Measurements from ENCODE around the gene PIP5K1B.

DNA sequence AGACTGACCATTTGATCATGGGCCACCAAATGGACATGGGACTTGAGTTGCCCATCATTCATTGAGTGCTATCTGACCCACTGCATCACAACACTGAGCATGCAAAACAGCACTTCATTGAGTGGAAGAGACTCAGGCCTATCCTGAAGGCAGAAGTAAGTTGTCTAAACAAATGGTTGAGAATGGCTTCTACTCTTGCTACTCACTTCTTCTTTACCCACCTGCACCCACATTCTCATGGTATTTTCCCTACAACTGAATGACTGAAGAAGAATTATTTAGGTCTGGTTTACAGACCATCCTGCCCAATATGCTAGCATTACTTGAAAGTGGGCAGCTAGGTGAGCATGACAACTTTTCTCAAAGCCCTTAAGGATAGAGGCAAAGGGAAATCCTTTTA, 41.0 kb upstream of the PIP5K1B start:
- TF ChIP-seq POLR2AphosphoS5 (IDR thresholded peaks at IDR 0.05; ENCODE audit: low read depth, low read length) = no peak
- TF ChIP-seq POLR2A (IDR thresholded peaks at IDR 0.05; ENCODE audit: low read depth, low read length) = no peak
